Adrenal gland (tissue), 12 donors: ENCODE results near the gene RETN. TPM values are rescaled to one million over a fixed set of nuclear protein-coding genes. Genes with fewer than 3 reads are reported as not detected.
A peak's percentile ranks its signal among the peaks of the same experiment; 100 is the strongest.

Experiments
- DNase-seq, 7 donors: peaks; one replicate each; pipeline ENCODE4 v3.0.0-alpha.2; 2019 to 2020
- H3K27ac ChIP-seq, 5 donors: fragments of 200-600 bp; sonication (generic) in 4 of 5; 1 replicate in 3 of 5; 2 replicates in 2 of 5; pipeline versions ENCODE4 v1.5.1 to v1.8.0; 2016 to 2020; ENCODE audit warnings: mild to moderate bottlenecking in 1 of 5
- H3K27me3 ChIP-seq: fragments of 200-600 bp; 2 replicates; pipeline ENCODE4 v1.8.0; 2021
- H3K36me3 ChIP-seq, 2 donors: fragments of 200-600 bp; replicated peaks in 1 of 2; 1 replicate in 1 of 2; 2 replicates in 1 of 2; pipeline versions ENCODE4 v1.5.1 to v1.8.0; 2018 to 2022
- H3K4me1 ChIP-seq, 2 donors: fragments of 200-600 bp; replicated peaks in 1 of 2; 1 replicate in 1 of 2; 2 replicates in 1 of 2; pipeline versions ENCODE4 v1.5.1 to v1.8.0; 2018 to 2021
- H3K4me3 ChIP-seq, 4 donors: fragments of 200-600 bp; sonication (generic) in 3 of 4; one replicate each; pipeline ENCODE4 v1.5.1; 2016 to 2018
- H3K9me3 ChIP-seq, 3 donors: fragments of 200-600 bp; sonication (generic) in 1 of 3; replicated peaks in 1 of 3; 1 replicate in 2 of 3; 2 replicates in 1 of 3; pipeline versions ENCODE4 v1.5.1 to v1.8.0; 2016 to 2021
- POLR2A ChIP-seq, 2 donors: fragments of 450-650 bp; IDR thresholded peaks; one replicate each; pipeline ENCODE4 v1.6.1; 2017; ENCODE audit warnings: antibody characterized with exemption in 2 of 2, mild to moderate bottlenecking in 2 of 2, moderate library complexity in 1 of 2
- WGBS, 4 donors: extraction: QIAGEN DNeasy Blood & Tissue Kit in 2 of 4; methylation state at CpG; one replicate each; pipeline versions ENCODE4 v1.1.5 to v1.1.7; 2013 to 2017; 5-methylcytosine and 5-hydroxymethylcytosine counted together
- intact Hi-C, 2 donors: fragments of 100-400 bp; cut with DNase I; formaldehyde crosslinking; loops; one replicate each; pipeline versions ENCODE4 v1.14.1 to v1.15.0; 2022 to 2023
- polyA plus RNA-seq, 3 donors: library from polyadenylated mRNA; stranded (reverse); fragments of 200-250 nt in 2 of 3; fragments of 350-450 nt in 1 of 3; fragmentation: Illumina TruSeq in 1 of 3; extraction: RNeasy Lipid Tissue Mini Kit (QIAGEN cat#74804) in 1 of 3; gene quantifications; one replicate each; pipeline ENCODE4 v1.2.3, GENCODE V29; 2013 to 2014
- total RNA-seq, 9 donors: library from RNA; depleted of rRNA in 4 of 9; stranded (reverse); fragments of >200 nt in 4 of 9; fragments of 120-200 nt in 1 of 9; fragmentation: NEBNext Ultra II Directional in 1 of 9; extraction: Animal tissue kit (Norgen Biotek cat#: 25700) in 1 of 9; gene quantifications; one replicate each; pipeline versions ENCODE4 v1.1.0 to v1.2.4, GENCODE V29; 2013 to 2023
- TF ChIP-seq, protein P1 (sequence below), 6 experiments: fragments of 450-650 bp in 4 of 6; fragments of 200-600 bp in 2 of 6; sonication (generic) in 1 of 6; IDR thresholded peaks; 1 replicate in 5 of 6; 2 replicates in 1 of 6; pipeline versions ENCODE4 v1.5.1 to v1.8.0; 2016 to 2021; ENCODE audit warnings: antibody characterized with exemption in 6 of 6, mild to moderate bottlenecking in 2 of 6, moderate library complexity in 1 of 6
- donor health status: healthy with polysubstance abuse.
- donor health status: Bipolar disorder and iron deficiency.
- donor health status: DM: yes; HTN: yes; CAD: no.
- donor health status: DM: no; HTN: no; CAD: no.
- donor health status: DM: no; HTN: no; CAD: no.
- donor health status: DM: yes; HTN: yes; CAD: no.

Gene RETN
- total and polyA plus RNA-seq, 12 donors: 0.54 to 42.9 (median 0.78) TPM; not detected in 5

GRCh38 chr19:7682175-7682855 lies 13.5 kb downstream of the RETN start:
- 77 to 89% (median 82%) methylated on average over 31 to 74 of the region's 74 CpGs for whole genome bisulfite sequencing, 4 donors
- TF ChIP-seq, protein P1, sequence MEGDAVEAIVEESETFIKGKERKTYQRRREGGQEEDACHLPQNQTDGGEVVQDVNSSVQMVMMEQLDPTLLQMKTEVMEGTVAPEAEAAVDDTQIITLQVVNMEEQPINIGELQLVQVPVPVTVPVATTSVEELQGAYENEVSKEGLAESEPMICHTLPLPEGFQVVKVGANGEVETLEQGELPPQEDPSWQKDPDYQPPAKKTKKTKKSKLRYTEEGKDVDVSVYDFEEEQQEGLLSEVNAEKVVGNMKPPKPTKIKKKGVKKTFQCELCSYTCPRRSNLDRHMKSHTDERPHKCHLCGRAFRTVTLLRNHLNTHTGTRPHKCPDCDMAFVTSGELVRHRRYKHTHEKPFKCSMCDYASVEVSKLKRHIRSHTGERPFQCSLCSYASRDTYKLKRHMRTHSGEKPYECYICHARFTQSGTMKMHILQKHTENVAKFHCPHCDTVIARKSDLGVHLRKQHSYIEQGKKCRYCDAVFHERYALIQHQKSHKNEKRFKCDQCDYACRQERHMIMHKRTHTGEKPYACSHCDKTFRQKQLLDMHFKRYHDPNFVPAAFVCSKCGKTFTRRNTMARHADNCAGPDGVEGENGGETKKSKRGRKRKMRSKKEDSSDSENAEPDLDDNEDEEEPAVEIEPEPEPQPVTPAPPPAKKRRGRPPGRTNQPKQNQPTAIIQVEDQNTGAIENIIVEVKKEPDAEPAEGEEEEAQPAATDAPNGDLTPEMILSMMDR (IDR thresholded peaks at IDR 0.05): no peak
- no peak for TF ChIP-seq POLR2A (IDR thresholded peaks at IDR 0.05)
- no peak for DNase-seq
- Histone ChIP-seq H3K36me3 (peaks cover 0 to 21% of the 10 kb centered on the region in 2 donors), H3K4me1 (peaks cover 3 to 13% of the 10 kb centered on the region in 2 donors), H3K9me3 (no peaks in the 10 kb centered on the region), H3K4me3 (peak overlapping the region in 1 of 4 donors; percentile 93), H3K27me3 (no peaks in the 10 kb centered on the region), H3K27ac (peak overlapping the region in 1 of 5 donors; percentile 90)
- intact Hi-C loops: loop anchor here (10.0 kb wide), 2 partner anchors 112 to 328 kb away; no protein-coding TSS in a partner anchor

GRCh38 chr19:7685546-7686445 lies 16.9 kb downstream of the RETN start:
- 36 to 43% (median 42%) methylated on average over 17 to 19 of the region's 19 CpGs for WGBS, 4 donors
- no peaks in the 10 kb centered on the region for H3K9me3 ChIP-seq
- H3K27ac ChIP-seq: no peak overlapping the region
- intact Hi-C loops: loop anchor here (10.0 kb wide), 2 partner anchors 109 to 331 kb away; no protein-coding TSS in a partner anchor
- no peaks in the 10 kb centered on the region for H3K27me3 ChIP-seq
- H3K4me3 ChIP-seq: no peak overlapping the region
- peaks cover 3 to 13% of the 10 kb centered on the region in 2 donors for H3K4me1 ChIP-seq
- DNase-seq: no peak
- H3K36me3 ChIP-seq: peaks cover 0 to 21% of the 10 kb centered on the region in 2 donors
- TF ChIP-seq, protein P1 (IDR thresholded peaks at IDR 0.05): no peak
- no peak for TF ChIP-seq POLR2A (IDR thresholded peaks at IDR 0.05)

DNA sequence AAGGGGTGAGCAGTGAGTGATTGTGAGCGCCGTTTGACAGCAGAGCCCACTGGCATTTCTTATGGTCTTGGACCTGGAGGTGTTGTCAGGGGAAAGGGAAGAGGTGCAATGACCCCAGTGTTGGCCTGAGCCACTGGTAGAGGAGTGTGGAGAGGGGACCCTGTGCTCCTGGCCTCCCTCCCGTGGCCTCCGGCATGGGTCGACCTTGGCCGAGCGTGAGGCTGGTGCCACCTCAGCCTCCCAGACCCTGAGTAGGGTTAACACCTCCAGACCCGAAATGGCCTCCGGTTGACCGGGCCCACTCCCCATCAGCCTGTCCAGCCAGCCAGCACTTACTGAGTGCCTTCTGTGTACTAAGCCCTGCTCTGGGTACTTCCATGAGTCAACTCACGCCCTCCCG lies 18.3 kb downstream of the RETN start:
- intact Hi-C loops: loop anchor here (10.0 kb wide), 2 partner anchors 108 to 332 kb away; no protein-coding TSS in a partner anchor
- no peak for DNase-seq
- WGBS, 4 donors: 57 to 78% (median 72%) methylated on average over 5 to 12 of the region's 12 CpGs
- Histone ChIP-seq H3K36me3 (peaks cover 0 to 21% of the 10 kb centered on the region in 2 donors), H3K4me1 (peaks cover 0 to 4% of the 10 kb centered on the region in 2 donors), H3K27me3 (no peaks in the 10 kb centered on the region), H3K27ac (no peak overlapping the region), H3K4me3 (no peak overlapping the region), H3K9me3 (no peaks in the 10 kb centered on the region)
- TF ChIP-seq, protein P1 (IDR thresholded peaks at IDR 0.05): no peak
- no peak for TF ChIP-seq POLR2A (IDR thresholded peaks at IDR 0.05)

DNA sequence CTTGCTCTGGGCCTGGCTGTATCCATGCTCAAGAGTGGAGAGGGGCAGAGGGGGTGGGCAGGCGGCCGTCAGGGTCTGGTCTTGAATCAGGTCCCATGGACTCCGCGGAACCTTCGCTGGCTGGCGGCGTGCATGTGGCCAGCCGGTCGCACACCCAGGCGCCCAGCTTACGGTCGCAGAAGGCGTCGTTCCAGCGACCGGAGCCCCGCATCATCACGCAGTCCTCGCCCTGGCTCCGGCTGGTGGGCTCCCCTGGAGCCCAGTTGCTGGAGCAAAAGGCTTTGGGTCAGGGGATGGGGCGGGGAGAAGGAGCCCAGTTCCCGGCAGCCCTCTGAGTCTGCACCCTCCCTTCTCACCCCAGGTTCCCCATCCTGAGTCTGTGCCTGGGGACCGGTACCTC lies 20.3 kb downstream of the RETN start:
- no peak overlapping the region for H3K27ac ChIP-seq
- TF ChIP-seq, protein P1 (IDR thresholded peaks at IDR 0.05): no peak
- TF ChIP-seq POLR2A (IDR thresholded peaks at IDR 0.05): no peak
- peaks cover 0 to 2% of the 10 kb centered on the region in 2 donors for H3K36me3 ChIP-seq
- H3K4me3 ChIP-seq: no peak overlapping the region
- no peaks in the 10 kb centered on the region for H3K9me3 ChIP-seq
- no peaks in the 10 kb centered on the region for H3K4me1 ChIP-seq
- DNase-seq: no peak
- H3K27me3 ChIP-seq: no peaks in the 10 kb centered on the region
- whole genome bisulfite sequencing, 4 donors: 13 to 64% (median 22%) methylated on average over 3 to 23 of the region's 23 CpGs
- intact Hi-C loops: loop anchor here (10.0 kb wide), 2 partner anchors 106 to 334 kb away; no protein-coding TSS in a partner anchor
